Thyroid gland (tissue), 4 donors: ENCODE data around the gene PPP1CB. TPM values are rescaled to one million over a fixed set of nuclear protein-coding genes. Genes with fewer than 3 reads are reported as not detected.

Source experiments
- DNase-seq, 2 donors: peaks; one replicate each; pipeline ENCODE4 v3.0.0-alpha.2; 2019
- H3K27ac ChIP-seq, 3 donors: fragments of 200-600 bp; sonication (generic); 1 replicate in 2 of 3; 2 replicates in 1 of 3; pipeline ENCODE4 v1.5.1; 2016 to 2019; ENCODE audit warnings: mild to moderate bottlenecking in 1 of 3, moderate library complexity in 1 of 3
- H3K27me3 ChIP-seq: fragments of 200-600 bp; sonication (generic); one replicate; pipeline ENCODE4 v1.5.1; 2019
- H3K36me3 ChIP-seq, 2 donors: fragments of 200-600 bp; sonication (generic); one replicate each; pipeline ENCODE4 v1.5.1; 2016 to 2019
- H3K4me1 ChIP-seq, 2 donors: fragments of 200-600 bp; sonication (generic); one replicate each; pipeline ENCODE4 v1.5.1; 2017 to 2019
- H3K4me3 ChIP-seq, 3 donors: fragments of 200-600 bp; sonication (generic); replicated peaks in 1 of 3; 1 replicate in 2 of 3; 2 replicates in 1 of 3; pipeline ENCODE4 v1.5.1; 2016; ENCODE audit warnings: mild to moderate bottlenecking in 1 of 3
- H3K9me3 ChIP-seq: fragments of 200-600 bp; sonication (generic); one replicate; pipeline ENCODE4 v1.5.1; 2017
- CTCF ChIP-seq, 6 experiments: fragments of 200-600 bp in 3 of 6; fragments of 450-650 bp in 3 of 6; sonication (generic) in 3 of 6; IDR thresholded peaks; one replicate each; pipeline ENCODE4 v1.5.1; 2016 to 2019; ENCODE audit warnings: antibody characterized with exemption in 6 of 6, mild to moderate bottlenecking in 2 of 6, inconsistent platforms in 1 of 6, moderate library complexity in 1 of 6
- POLR2A ChIP-seq, 2 donors: fragments of 450-650 bp; IDR thresholded peaks; one replicate each; pipeline ENCODE4 v1.6.1; 2017; ENCODE audit warnings: antibody characterized with exemption in 2 of 2, mild to moderate bottlenecking in 2 of 2, moderate library complexity in 1 of 2
- whole genome bisulfite sequencing, 2 donors: methylation state at CpG; one replicate each; pipeline ENCODE4 v1.1.5; 2017; 5-methylcytosine and 5-hydroxymethylcytosine counted together
- intact Hi-C: fragments of 100-400 bp; cut with DNase I; formaldehyde crosslinking; loops from one replicate; pipeline ENCODE4 v1.15.1; 2023
- total RNA-seq, 4 donors: library from RNA; depleted of rRNA; stranded (reverse); fragments of >200 nt; gene quantifications; one replicate each; pipeline ENCODE4 v1.2.3, GENCODE V29; 2016

Gene PPP1CB
- total RNA-seq, 4 donors from 2014 or later = 142 to 229 (median 199) TPM

DNA sequence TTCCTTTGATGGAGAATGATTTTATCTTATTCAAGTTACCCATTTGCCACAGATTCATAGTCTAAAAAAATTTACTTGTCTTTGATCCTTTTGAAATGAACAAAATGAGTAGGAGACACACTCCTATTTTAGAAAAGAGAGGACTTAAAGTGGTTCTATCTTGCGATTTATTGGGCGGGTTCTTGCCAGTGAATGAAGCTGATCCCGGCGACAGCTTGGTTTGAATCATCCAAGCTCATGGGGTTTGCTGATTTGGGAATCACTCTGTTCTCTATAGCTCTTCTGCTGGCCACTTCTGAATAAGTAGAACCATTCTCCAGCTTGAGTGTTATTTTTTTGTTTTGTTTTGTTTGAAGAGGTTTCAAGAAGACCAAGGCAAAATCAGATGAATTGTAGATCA is 25.5 kb upstream of the PPP1CB start:
- peaks cover 19 to 39% of the 10 kb centered on the region in 2 donors for H3K4me1 ChIP-seq
- TF ChIP-seq CTCF (IDR thresholded peaks at IDR 0.05) = no peak
- peak in 1 of 2 donors; percentile 29 for TF ChIP-seq POLR2A (IDR thresholded peaks at IDR 0.05)
- peak; percentile 41 to 62 for DNase-seq
- 43 to 68% methylated on average over 4 of the region's 4 CpGs for WGBS, 2 donors
- no peak overlapping the region for H3K4me3 ChIP-seq
- H3K27me3 ChIP-seq = no peaks in the 10 kb centered on the region
- peak overlapping the region; percentile 5 to 68 (median 24) for H3K27ac ChIP-seq
- intact Hi-C loops = no loop called here
- no peaks in the 10 kb centered on the region for H3K9me3 ChIP-seq
- H3K36me3 ChIP-seq = no peaks in the 10 kb centered on the region

GRCh38 chr2:28729698-28730097 is 21.9 kb upstream of the PPP1CB start:
- no peaks in the 10 kb centered on the region for H3K27me3 ChIP-seq
- intact Hi-C loops = no loop called here
- no peak for DNase-seq
- no peaks in the 10 kb centered on the region for H3K36me3 ChIP-seq
- no peaks in the 10 kb centered on the region for H3K9me3 ChIP-seq
- peaks cover 23 to 52% of the 10 kb centered on the region in 2 donors for H3K4me1 ChIP-seq
- H3K27ac ChIP-seq = peak overlapping the region; percentile 76 to 80 (median 79)
- TF ChIP-seq POLR2A (IDR thresholded peaks at IDR 0.05) (no peak), CTCF (IDR thresholded peaks at IDR 0.05) (no peak)
- no peak overlapping the region for H3K4me3 ChIP-seq

- Histone ChIP-seq H3K27ac (peak overlapping the region; percentile 76 to 80 (median 79)), H3K4me3 (no peak overlapping the region), H3K9me3 (no peaks in the 10 kb centered on the region), H3K4me1 (peaks cover 27 to 58% of the 10 kb centered on the region in 2 donors), H3K27me3 (no peaks in the 10 kb centered on the region), H3K36me3 (no peaks in the 10 kb centered on the region)
- TF ChIP-seq POLR2A (IDR thresholded peaks at IDR 0.05) = no peak
- no peak for TF ChIP-seq CTCF (IDR thresholded peaks at IDR 0.05)
- DNase-seq = peak; percentile 72
- WGBS, 2 donors = 56 to 57% methylated on average over 5 of the region's 5 CpGs
- intact Hi-C loops = no loop called here
These were observed 20.9 kb upstream of the PPP1CB start for GRCh38 chr2:28730641-28731146.

GRCh38 chr2:28735511-28735910 is 16.1 kb upstream of the PPP1CB start:
- intact Hi-C loops = no loop called here
- Histone ChIP-seq H3K36me3 (no peaks in the 10 kb centered on the region), H3K4me3 (no peak overlapping the region), H3K4me1 (peaks cover 18 to 39% of the 10 kb centered on the region in 2 donors), H3K9me3 (no peaks in the 10 kb centered on the region), H3K27ac (peak overlapping the region; percentile 78 to 92 (median 89)), H3K27me3 (no peaks in the 10 kb centered on the region)
- WGBS, 2 donors = 66 to 89% methylated on average over 6 of the region's 6 CpGs
- no peak for DNase-seq
- TF ChIP-seq POLR2A (IDR thresholded peaks at IDR 0.05) = no peak

GRCh38 chr2:28736034-28736433 is 15.6 kb upstream of the PPP1CB start:
- DNase-seq = peak; percentile 95 to 96
- peaks cover 14 to 37% of the 10 kb centered on the region in 2 donors for H3K4me1 ChIP-seq
- intact Hi-C loops = no loop called here
- H3K4me3 ChIP-seq = no peak overlapping the region
- H3K9me3 ChIP-seq = no peaks in the 10 kb centered on the region
- WGBS, 2 donors = 30 to 33% methylated on average over 3 of the region's 3 CpGs
- TF ChIP-seq CTCF (IDR thresholded peaks at IDR 0.05) (no peak), POLR2A (IDR thresholded peaks at IDR 0.05) (peak in 1 of 2 donors; percentile 70)
- H3K27ac ChIP-seq = peak overlapping the region; percentile 78 to 92 (median 89)
- no peaks in the 10 kb centered on the region for H3K36me3 ChIP-seq
- H3K27me3 ChIP-seq = no peaks in the 10 kb centered on the region
